SK-N-SH treated with all-trans-retinoic acid at 6 μM for 48 hours (cell line): Measurements from ENCODE around the gene PLCL2.

ENCODE experiments used
- ATAC-seq: fragments of 200-7000 bp; cut with Tn5 transposase; 3 replicates; pipeline ENCODE4 v1.9.1; 2020; ENCODE audit warnings: mild to moderate bottlenecking, moderate library complexity
- BACH2 ChIP-seq: fragments of 250-450 bp; sonication (Bioruptor Pico); IDR thresholded peaks from 2 replicates; pipeline ENCODE4 v1.9.0; 2021; ENCODE audit warnings: mild to moderate bottlenecking, borderline replicate concordance
- CREB5 ChIP-seq: fragments of 250-450 bp; sonication (Bioruptor Pico); IDR thresholded peaks from 2 replicates; pipeline ENCODE4 v1.5.1; 2020; ENCODE audit warnings: low read depth, mild to moderate bottlenecking, moderate library complexity
- CSDC2 ChIP-seq: fragments of 250-450 bp; sonication (Bioruptor Pico); IDR thresholded peaks from 2 replicates; pipeline ENCODE4 v1.5.0; 2020; ENCODE audit warnings: mild to moderate bottlenecking, moderate library complexity
- CSRNP3 ChIP-seq: fragments of 250-450 bp; sonication (Bioruptor Pico); IDR thresholded peaks from 2 replicates; pipeline ENCODE4 v1.5.1; 2021; ENCODE audit warnings: mild to moderate bottlenecking, moderate library complexity
- ESRRG ChIP-seq: fragments of 250-450 bp; sonication (Bioruptor Pico); IDR thresholded peaks from 2 replicates; pipeline ENCODE4 v1.6.1; 2021; ENCODE audit warnings: mild to moderate bottlenecking
- GLIS3 ChIP-seq: fragments of 250-450 bp; sonication (Bioruptor Pico); IDR thresholded peaks from 2 replicates; pipeline ENCODE4 v1.5.0; 2020; ENCODE audit warnings: mild to moderate bottlenecking, moderate library complexity
- ISL1 ChIP-seq: fragments of 250-450 bp; sonication (Bioruptor Pico); IDR thresholded peaks from 2 replicates; pipeline ENCODE4 v2.1.2; 2022; ENCODE audit warnings: mild to moderate bottlenecking, moderate library complexity
- OSR1 ChIP-seq: fragments of 250-450 bp; sonication (Bioruptor Pico); IDR thresholded peaks from 2 replicates; pipeline ENCODE4 v1.8.0; 2022; ENCODE audit warnings: moderate library complexity, mild to moderate bottlenecking, inconsistent platforms
- PATZ1 ChIP-seq: fragments of 250-450 bp; sonication (Bioruptor Pico); IDR thresholded peaks from 2 replicates; pipeline ENCODE4 v1.8.0; 2020; ENCODE audit warnings: mild to moderate bottlenecking, moderate library complexity, borderline replicate concordance
- POU6F1 ChIP-seq: fragments of 250-450 bp; sonication (Bioruptor Pico); IDR thresholded peaks from 2 replicates; pipeline ENCODE4 v1.8.0; 2021; ENCODE audit warnings: low read depth, mild to moderate bottlenecking, moderate library complexity, borderline replicate concordance
- PPARA ChIP-seq: fragments of 250-450 bp; sonication (Bioruptor Pico); IDR thresholded peaks from 2 replicates; pipeline ENCODE4 v1.5.0; 2020; ENCODE audit warnings: mild to moderate bottlenecking, borderline replicate concordance
- SNAI2 ChIP-seq: fragments of 250-450 bp; sonication (Bioruptor Pico); IDR thresholded peaks from 2 replicates; pipeline ENCODE4 v1.5.0; 2020; ENCODE audit warnings: mild to moderate bottlenecking, moderate library complexity
- TCF4 ChIP-seq: fragments of 250-450 bp; sonication (Bioruptor Pico); IDR thresholded peaks from 2 replicates; pipeline ENCODE4 v1.8.0; 2021; ENCODE audit warnings: mild to moderate bottlenecking, moderate library complexity, borderline replicate concordance
- TOX ChIP-seq: fragments of 250-450 bp; sonication (Bioruptor Pico); IDR thresholded peaks from 2 replicates; pipeline ENCODE4 v1.8.0; 2021; ENCODE audit warnings: mild to moderate bottlenecking, moderate library complexity, borderline replicate concordance
- TSHZ2 ChIP-seq: fragments of 250-450 bp; sonication (Bioruptor Pico); IDR thresholded peaks from 2 replicates; pipeline ENCODE4 v1.5.0; 2020; ENCODE audit warnings: mild to moderate bottlenecking, moderate library complexity
- ZC3H10 ChIP-seq: fragments of 250-450 bp; sonication (Bioruptor Pico); IDR thresholded peaks from 2 replicates; pipeline ENCODE4 v1.5.1; 2021; ENCODE audit warnings: mild to moderate bottlenecking, moderate library complexity
- ZFP30 ChIP-seq: fragments of 450-650 bp; formaldehyde crosslinking; IDR thresholded peaks from 2 replicates; pipeline ENCODE4 v1.5.0; 2022; ENCODE audit warnings: mild to moderate bottlenecking, moderate library complexity
- ZNF70 ChIP-seq: fragments of 450-650 bp; formaldehyde crosslinking; IDR thresholded peaks from 2 replicates; pipeline ENCODE4 v1.5.0; 2020; ENCODE audit warnings: mild to moderate bottlenecking, moderate library complexity
- ZNF8 ChIP-seq: fragments of 450-650 bp; formaldehyde crosslinking; IDR thresholded peaks from 2 replicates; pipeline ENCODE4 v1.5.0; 2020; ENCODE audit warnings: mild to moderate bottlenecking, moderate library complexity

The PLCL2 gene

GRCh38 chr3:16999161-16999560 lies 114.4 kb downstream of the PLCL2 start:
- no peak for ATAC-seq
- TF ChIP-seq OSR1 (CRISPR knock-in tag) = no peak
- no peak for TF ChIP-seq ZFP30 (CRISPR knock-in tag)
- no peak for TF ChIP-seq POU6F1
- TF ChIP-seq TCF4 (CRISPR knock-in tag) = no peak
- no peak for TF ChIP-seq ZNF8
- TF ChIP-seq ISL1 (CRISPR knock-in tag) = no peak
- no peak for TF ChIP-seq SNAI2 (CRISPR knock-in tag)
- no peak for TF ChIP-seq ZC3H10
- no peak for TF ChIP-seq BACH2 (CRISPR knock-in tag)
- no peak for TF ChIP-seq TSHZ2 (CRISPR knock-in tag)

- no peak for ATAC-seq
Observed at GRCh38 chr3:16999871-17000270, 115.1 kb downstream of the PLCL2 start.

More at GRCh38 chr3:16999871-17000270, 115.1 kb downstream of the PLCL2 start:
- TF ChIP-seq ISL1 (CRISPR knock-in tag) (no peak), OSR1 (CRISPR knock-in tag) (no peak), SNAI2 (CRISPR knock-in tag) (no peak), TSHZ2 (CRISPR knock-in tag) (no peak), PATZ1 (CRISPR knock-in tag) (no peak), TCF4 (CRISPR knock-in tag) (no peak), TOX (CRISPR knock-in tag) (no peak), ZNF70 (no peak), ZNF8 (no peak), CSDC2 (CRISPR knock-in tag) (no peak), GLIS3 (CRISPR knock-in tag) (no peak), CREB5 (CRISPR knock-in tag) (no peak), ESRRG (no peak), PPARA (CRISPR knock-in tag) (no peak), CSRNP3 (no peak), ZC3H10 (no peak), BACH2 (CRISPR knock-in tag) (no peak), ZFP30 (CRISPR knock-in tag) (no peak)
